ENCODE measurements around the gene CSTPP1.
"Not testable (repeated sequence)": the region's sequence is repeated elsewhere in the genome, so short reads cannot be mapped to it uniquely, and the experiment has no call there.

The CSTPP1 gene

GRCh38 chr11:47105541-47105940 is 169.0 kb downstream of the CSTPP1 start:
- DNase-seq = no peak

DNA sequence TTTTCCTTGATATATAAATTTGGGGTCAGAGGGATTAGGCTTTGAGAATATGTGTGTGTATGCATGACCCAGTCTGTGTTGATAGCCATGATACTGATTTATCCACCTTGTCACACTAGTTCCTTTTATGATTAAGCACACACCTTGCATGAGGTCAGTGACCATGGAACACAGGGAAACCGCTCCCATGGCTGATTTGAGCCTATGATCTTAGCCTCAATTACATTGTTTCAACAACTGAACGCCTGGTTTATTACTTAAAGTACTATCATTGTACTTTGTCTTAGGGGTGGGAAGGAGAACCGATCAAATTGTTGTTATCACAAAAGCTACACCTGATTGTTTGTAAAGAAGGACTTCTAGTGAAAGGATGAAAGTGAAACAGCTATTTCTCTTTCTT is 169.4 kb downstream of the CSTPP1 start:
- no peak for DNase-seq

GRCh38 chr11:47106798-47107411 is 170.3 kb downstream of the CSTPP1 start:
- DNase-seq = no peak

GRCh38 chr11:47107744-47108143 is 171.2 kb downstream of the CSTPP1 start:
- no peak for DNase-seq

GRCh38 chr11:47108214-47108613 is 171.7 kb downstream of the CSTPP1 start:
- DNase-seq = no peak

DNA sequence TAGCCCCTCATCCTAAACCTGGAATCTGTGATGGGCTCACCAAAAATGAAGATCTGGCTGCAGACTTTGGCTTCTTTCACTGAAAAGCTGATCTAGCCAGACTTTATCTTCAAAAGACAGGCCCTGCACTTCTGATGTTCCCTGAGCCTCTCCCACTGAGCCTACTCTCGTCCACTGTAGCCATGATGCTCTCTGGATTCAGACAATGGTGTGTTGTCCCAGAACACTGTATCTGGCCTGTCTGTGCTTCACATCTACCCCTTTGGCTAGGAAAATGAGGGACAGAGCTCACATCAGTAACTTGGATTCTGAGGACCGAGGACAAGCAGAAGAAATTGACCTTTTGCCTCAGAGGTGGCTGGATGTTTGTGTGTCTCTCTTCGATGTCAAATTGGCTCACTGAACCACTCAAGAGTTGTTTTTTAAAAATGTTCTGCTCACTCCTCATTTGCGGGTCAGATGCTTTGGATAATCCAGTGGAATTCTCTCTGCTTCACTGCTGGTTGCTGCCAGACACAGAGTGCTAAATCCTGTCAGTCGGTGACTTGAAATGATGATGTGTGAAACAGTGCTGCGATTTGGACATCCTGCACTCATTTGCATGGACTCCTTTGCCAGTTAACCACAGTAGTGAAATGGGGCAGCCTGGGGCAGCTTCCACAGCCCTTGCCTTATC is 172.6 kb downstream of the CSTPP1 start:
- DNase-seq = no peak

- DNase-seq = no peak
Measured at GRCh38 chr11:47109727-47110246, 173.2 kb downstream of the CSTPP1 start.

- DNase-seq = no peak
Measured at GRCh38 chr11:47111318-47111804, 174.8 kb downstream of the CSTPP1 start.

DNA sequence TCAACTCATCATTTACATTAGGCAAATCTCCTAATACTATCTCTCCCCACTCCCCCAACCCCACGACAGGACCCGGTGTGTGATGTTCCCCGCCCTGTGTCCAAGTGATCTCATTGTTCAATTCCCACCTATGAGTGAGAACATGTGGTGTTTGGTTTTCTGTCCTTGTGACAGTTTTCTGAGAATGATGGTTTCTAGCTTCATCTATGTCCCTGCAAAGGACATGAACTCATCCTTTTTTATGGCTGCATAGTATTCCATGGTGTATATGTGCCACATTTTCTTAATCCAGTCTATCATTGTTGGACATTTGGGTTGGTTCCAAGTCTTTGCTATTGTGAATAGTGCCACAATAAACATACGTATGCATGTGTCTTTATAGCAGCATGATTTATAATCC is 176.4 kb downstream of the CSTPP1 start:
- DNase-seq = not testable (repeated sequence)

DNA sequence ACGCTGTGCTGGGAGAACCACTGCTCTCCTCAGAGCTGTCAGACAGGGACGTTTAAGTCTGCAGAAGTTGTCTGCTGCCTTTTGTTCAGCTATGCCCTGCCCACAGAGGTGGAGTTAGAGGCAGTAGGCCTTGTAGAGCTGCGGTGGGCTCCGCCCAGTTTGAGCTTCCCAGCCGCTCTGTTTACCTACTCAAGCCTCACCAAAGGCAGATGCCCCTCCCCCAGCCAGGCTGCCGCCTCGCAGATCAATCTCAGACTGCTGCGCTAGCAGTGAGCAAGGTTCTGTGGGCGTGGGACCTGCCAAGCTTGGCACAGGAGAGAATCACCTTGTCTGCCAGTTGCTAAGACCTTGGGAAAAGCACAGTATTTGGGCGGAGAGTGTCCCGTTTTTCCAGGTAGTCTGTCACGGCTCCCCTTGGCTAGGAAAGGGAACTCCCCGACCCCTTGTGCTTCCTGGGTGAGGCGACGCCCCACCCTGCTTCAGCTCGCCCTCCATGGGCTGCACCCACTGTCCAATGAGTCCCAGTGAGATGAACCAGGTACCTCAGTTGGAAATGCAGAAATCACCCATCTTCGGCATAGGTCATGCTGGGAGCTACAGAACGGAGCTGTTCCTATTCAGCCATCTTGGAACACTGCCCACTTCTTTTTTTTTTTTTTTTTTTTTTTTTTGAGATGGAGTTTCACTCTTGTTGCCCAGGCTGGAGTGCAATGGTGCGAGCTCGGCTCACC is 182.6 kb downstream of the CSTPP1 start:
- DNase-seq = not testable (repeated sequence)

GRCh38 chr11:47121056-47121455 is 184.5 kb downstream of the CSTPP1 start:
- no peak for DNase-seq

GRCh38 chr11:47121731-47122130 is 185.2 kb downstream of the CSTPP1 start:
- no peak for DNase-seq

DNA sequence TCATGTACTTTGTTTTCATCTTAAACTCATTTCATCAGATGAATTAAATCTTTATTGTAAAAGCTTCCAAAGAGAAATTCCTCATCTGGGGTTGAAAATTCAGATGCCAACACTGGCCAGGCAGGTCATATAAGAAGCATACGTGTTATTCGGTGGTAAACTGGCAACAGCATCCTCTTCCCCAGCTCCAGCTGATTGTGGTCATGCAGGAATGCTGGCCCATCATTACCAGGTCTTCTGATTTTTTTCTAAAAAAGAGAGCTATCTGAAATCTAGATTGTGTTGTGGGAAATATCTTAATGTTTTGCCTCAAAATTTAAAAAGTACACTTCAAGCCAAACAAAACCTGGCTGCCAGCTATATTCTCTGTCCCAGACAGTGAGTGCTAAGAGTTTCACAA is 186.5 kb downstream of the CSTPP1 start:
- no peak for DNase-seq

DNA sequence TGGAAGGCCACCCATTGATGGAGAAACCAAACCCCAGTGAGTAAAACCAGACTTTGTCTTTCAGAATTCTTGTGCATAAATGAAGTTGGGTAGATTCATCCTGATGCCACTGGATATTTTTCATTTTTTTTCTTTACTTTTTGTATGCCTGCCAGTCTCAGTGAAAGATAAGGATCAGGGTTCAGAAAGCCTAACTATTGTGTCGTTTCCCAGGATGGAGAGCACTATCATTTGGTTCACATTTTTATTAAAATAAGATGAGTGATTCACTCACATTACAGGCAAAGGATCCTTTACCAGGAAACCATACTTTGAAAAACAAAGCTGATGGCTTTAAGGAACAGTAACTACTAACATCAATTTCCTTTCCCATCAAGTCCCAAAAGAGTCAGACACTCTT is 188.1 kb downstream of the CSTPP1 start:
- DNase-seq = no peak

DNA sequence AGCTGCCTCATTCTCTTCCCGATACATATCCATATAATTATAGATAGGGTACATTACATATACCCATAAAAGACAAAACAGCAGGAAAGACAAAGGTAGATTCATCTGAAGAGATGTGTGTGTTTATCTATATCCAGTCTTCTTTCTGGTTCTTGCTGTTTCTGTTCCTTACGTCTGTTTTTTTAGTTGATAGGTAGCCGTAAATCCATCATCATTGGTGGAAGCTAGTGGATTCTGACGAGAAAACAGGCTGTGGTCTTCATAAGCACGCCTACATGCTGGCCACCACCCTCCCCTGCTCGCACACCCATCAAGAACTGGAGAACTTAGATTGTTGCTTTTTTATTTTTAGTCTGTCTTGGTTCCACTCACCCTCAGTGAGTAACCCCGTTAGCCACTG is 188.5 kb downstream of the CSTPP1 start:
- no peak for DNase-seq

- DNase-seq = no peak
Measured at GRCh38 chr11:47127213-47127612, 190.7 kb downstream of the CSTPP1 start.

GRCh38 chr11:47130543-47130942 is 194.0 kb downstream of the CSTPP1 start:
- DNase-seq = no peak

- DNase-seq = no peak
Measured at GRCh38 chr11:47131136-47131535, 194.6 kb downstream of the CSTPP1 start.

DNA sequence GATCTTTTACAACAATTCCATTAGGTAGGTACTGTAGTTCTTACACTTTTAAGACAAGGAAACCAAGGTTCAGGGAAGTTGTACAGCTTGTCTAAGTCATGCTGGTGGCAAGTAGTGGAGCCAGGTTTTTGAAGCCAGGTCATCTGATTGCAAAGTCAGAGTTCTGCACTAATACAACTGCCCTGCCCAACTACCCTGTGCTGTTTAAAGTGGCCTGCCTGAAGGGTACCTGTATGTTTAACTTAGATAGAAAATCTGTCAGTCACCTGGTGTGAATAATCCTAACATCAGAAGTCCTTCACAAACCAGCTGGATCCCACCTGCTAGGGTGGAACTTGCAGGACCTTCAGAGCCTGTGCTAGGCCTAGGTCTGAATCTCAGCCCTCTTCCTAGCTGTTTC is 195.9 kb downstream of the CSTPP1 start:
- DNase-seq = no peak

- DNase-seq = no peak
Measured at GRCh38 chr11:47132981-47133380, 196.4 kb downstream of the CSTPP1 start.

- no peak for DNase-seq
Measured at GRCh38 chr11:47136327-47136726, 199.8 kb downstream of the CSTPP1 start.

- DNase-seq = no peak
Measured at GRCh38 chr11:47136921-47137320, 200.4 kb downstream of the CSTPP1 start.

DNA sequence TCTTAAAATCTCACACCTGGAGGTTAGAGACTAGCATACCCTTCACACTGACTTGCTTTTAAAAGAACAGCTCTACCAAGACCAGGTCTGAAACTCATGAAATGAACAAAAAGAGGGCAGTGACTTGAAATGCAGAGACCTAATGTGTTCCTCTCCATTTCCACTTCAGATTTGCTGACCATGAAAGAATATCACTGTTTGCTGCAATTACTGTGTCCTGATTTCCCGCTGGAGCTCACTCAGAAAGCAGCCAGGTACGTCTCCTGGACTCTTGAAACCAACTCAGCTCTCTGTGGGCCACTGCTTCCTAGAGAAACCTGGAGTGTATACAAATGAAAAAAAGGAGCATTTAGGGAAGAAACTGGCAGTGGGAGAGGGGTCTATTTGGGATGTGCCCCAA is 200.9 kb downstream of the CSTPP1 start:
- no peak for DNase-seq

DNA sequence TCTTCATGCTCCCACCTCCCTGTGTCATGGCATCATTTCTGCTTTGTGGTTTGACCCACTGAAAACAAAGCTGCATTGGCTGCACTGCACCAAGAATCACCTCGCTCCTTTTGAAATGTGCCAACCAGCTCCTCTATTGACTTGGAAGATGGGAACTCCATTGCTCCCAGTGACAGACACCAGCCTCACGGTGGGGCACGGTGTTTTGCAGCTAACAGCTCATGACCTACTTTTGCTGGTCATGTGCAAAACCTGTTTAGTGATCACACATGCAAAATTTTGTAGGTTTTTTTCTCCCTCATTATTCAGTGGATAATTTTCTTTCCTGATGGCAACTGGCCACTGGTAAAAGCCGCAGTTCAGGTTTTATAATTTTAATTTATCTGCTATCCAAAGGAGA is 203.3 kb downstream of the CSTPP1 start:
- no peak for DNase-seq
